NCI-H748 treated with DMSO at 0.1 percent for 48 hours (cell line): ENCODE data around the gene RAB9A.
"Not testable (repeated sequence)": the region's sequence is repeated elsewhere in the genome, so short reads cannot be mapped to it uniquely, and the experiment has no call there.

Experiments used
- DNase-seq: peaks from one replicate; lab custom pipeline; 2025; lab: John Stamatoyannopoulos, UW

The RAB9A gene

DNA sequence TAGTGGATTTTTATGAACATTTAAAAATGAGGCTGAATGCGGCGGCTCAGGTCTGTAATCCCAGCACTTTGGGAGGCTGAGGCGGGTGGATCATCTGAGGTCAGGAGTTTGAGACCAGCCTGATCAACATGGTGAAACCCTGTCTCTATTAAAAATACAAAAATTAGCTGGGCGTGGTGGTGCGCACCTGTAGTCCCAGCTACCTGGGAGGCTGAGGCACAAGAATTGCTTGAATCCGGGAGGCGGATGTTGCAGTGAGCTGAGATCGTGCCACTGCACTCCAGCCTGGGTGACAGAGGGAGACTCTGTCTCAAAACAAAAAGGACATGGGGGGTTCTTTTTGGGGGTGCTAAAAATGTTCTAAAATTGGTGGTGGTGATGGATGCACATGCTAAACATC is 19.2 kb upstream of the RAB9A start:
- not testable (repeated sequence) for DNase-seq

DNA sequence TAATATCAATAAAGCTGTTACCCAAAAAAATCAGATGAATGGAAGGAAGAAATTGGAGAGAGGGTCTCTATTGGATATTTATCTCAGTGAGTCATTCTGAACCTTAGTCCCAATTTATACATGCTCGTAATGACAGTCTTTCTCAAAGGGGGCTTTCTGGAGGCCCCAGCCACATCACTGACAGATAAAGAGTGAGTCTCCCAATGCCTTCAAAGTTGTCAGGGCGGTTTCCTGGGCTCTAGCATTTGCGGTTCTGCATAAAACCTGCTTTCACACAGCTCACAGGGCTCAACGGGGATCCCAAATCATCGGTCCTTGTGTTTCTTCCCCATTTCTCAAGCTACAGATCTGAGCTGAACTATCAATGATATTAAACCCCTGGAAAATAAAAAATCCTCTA is 18.7 kb upstream of the RAB9A start:
- DNase-seq: no peak

DNA sequence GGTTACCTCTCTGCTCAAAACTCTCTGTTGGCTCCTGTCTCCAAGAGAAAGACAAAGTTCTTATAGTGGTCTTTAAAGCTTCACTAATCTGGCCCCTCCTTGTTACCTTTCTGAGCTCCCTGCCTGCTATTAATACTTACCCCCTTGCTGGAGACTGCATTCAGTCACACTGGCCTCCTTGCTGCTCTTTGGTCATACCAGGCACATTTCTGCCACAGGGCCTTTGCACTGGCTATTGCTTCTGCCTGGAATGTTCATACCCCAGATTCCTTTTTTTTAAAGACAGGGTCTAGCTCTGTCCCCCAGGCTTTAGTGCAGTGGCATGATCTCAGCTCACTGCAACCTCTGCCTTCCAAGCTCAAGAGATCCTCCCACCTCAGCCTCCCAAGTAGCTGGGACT is 15.9 kb upstream of the RAB9A start:
- DNase-seq: no peak

DNA sequence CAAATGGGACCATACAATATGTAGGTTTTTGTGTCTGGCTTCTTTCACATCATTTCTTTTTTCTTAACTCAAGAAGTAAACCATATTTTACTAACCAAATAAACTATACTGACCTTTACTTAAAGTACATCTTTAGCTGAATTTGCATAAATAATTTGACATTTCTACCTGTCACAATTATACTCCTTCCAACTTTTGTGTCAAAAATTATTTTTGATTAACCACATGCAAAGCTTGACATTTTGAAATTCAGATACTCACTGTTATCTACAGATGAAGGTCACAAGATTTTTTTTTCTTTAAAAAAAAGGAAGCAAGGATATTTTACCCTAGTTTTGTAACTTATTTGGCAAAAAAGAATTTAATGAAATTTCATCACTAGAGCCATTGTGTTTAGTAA is 12.0 kb upstream of the RAB9A start:
- DNase-seq: no peak

DNA sequence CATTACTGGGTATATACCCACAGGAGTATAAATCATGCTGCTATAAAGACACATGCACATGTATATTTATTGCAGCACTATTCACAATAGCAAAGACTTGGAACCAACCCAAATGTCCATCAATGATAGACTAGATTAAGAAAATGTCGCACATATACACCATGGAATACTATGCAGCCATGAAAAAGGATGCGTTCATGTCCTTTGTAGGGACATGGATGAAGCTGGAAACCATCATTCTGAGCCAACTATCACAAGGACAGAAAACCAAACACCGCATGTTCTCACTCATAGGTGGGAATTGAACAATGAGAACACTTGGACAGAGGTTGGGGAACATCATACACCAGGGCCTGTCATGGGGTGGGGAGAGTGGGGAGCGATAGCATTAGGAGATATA is 9.2 kb upstream of the RAB9A start:
- DNase-seq: not testable (repeated sequence)

DNA sequence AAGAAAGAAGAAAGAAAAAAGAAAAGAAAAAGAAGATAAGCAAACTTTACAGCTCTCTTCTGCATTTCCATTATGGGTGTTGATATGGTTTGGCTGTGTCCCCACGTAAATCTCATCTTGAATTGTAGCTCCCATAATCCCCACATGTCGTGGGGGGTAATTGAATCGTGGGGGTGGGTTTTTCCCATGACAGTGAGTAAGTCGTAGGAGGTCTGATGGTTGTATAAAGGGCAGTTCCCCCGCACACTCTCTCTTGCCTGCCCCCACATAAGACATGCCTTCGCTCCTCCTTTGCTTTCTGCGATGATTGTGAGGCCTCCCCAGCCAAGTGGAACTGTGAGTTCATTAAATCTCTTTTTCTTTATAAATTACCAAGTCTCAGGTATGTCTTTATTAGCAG is 7.3 kb upstream of the RAB9A start:
- no peak for DNase-seq

DNA sequence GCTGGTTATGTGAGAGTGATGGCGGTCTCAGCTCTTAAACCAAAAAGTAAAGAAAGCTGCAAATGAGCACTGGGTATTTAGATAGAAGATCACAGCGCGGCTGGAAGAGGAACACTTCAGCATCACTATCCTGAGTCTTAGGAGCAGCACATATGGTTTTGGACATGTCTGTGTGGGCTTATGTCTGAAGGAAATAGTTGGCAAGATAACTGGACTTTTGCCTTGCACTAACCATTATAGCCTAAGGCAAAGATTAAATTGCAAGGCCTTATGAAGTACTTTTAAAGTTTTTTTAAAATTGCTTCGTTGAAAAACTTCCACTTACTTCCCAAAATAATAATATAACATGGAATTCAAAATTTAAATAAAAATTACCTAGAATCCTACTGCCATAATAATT is 4.6 kb upstream of the RAB9A start:
- DNase-seq: no peak

DNA sequence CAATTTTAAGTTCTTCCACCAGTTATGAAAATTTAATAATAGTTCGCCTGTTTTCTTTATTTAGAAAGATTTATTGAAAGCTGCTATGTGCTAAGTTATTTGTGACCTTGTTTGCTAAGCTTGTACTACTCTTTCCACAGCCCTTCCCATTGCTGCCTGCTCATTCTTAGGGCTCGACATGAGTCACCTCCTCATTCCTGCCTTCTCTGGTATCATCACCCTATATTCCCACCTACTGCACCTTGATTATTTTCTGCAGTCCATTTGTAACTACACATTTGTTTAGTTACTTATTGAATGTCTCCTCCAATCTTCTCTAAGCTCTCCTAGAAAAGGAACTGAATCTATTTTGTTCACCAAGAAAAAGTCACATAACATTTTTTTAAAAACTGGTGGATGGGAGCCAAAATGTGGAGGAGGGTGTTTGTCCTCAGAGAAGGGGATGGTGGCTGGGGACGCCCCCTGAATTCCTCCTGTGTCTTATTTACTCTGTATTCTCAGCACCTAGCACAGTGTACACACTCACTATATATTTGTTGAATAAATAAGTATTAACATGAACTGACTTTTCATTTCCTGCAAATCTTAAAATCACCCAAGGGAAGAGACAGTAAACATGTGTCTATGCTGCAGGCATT is 3.7 kb upstream of the RAB9A start:
- no peak for DNase-seq

DNA sequence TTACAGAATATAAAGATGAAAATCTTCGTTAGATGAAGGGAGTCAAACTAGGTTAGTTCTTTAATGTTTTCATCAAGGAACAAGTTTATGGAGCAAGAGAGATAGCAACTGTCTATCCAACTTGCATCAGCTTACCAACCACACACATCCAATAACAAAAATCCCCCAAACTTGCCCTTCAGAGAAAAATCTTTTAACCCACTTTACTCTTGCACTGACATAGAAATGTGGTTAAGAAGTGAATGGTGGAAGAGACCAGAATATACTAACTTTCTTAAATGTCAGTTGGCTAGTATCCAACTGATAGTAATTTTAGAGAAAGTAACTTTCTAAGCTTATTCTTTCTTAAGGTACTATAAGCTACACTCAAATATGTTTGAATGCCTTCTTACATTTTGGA is 1.7 kb upstream of the RAB9A start:
- DNase-seq: no peak

DNA sequence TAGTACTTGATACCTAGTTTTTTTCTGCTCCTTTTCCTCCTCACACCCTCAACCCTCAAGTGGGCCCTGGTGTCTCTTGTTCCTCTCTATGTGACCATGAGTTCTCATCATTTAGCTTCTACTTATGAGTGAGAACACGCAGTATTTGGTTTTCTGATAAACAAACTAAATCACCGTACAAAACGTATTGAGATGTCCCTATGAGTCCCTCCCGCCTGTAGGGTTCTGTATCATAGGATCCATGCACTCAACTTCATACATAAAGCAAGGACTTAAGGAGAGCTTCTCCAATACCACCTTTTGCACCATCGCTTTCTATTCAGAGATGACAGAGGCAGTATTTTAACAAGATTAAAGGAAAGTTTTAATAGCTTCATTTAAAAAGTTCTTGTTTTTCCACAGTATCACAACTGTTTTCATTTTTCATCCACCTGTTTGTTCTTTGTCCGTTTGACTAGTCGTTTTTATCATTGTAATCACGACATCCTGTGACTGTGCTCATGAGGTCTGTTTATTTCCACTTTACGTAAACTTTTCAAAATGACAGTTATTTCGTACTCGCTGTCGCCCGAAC is 457 bp upstream of the RAB9A start:
- no peak for DNase-seq

DNA sequence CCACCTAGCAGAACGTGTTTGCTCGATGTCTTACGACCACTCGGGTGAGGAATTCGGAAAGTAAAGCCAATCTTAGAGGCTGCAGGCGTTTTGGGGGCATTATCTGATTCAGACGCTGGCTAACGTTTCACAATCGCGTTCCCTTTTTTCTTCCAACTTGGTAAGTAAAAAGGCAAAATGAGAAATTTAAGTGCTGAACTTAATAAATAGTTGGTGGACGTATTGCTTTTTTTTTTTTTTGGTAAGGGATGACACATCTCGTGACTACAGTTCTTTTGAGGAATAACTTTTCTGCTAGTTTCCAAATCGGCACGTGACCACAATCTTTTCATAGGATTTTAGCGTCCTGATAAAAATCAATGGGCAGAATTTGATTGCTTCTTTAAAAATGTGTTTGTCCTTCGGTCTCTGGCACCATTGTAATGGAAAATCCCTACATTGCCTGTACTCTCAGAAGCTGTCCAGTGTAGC is 848 bp downstream of the RAB9A start:
- DNase-seq: no peak

DNA sequence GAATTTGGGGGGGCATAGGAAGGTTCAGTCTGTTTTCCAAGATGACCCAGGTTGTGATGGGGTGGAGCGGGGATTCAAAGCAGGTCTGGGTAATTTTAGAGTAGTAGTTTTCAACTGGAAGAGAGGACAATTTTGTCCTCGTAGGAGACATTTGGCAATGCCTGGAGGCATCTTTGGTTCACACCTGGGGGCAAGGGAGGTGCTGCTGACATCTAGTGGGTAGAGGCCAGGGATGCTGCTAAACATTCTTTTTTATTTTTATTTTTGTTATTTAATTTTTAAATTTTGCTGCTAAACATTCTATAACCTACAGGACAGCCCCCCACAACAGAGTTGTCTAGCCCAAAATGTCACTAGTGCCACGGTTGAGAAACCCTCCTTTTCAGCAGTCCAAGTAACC is 1.9 kb downstream of the RAB9A start:
- DNase-seq: no peak

DNA sequence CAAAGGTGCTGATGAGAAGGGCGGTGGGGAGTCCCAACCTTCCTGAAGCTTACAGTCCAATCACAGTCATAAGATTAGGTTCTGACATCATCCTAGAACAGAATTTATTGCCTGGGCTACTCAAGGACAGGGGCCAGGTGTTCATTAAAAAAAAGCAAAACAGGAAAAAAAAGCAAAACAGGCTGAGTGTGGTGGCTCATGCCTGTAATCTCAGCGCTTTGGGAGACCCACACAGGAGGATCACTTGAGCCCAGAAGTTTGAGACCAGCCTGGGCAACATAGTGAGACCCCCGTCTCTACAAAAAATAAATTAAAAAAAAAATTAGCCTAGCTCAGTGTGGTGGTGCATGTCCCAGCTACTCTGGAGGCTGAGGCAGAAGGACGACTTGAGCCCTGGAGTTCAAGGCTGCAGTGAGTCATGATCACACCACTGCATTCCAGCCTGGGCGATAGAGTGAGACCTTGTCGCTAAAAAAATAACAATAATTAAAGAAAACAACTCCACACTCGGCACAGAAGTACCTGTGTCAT is 3.0 kb downstream of the RAB9A start:
- DNase-seq: no peak

DNA sequence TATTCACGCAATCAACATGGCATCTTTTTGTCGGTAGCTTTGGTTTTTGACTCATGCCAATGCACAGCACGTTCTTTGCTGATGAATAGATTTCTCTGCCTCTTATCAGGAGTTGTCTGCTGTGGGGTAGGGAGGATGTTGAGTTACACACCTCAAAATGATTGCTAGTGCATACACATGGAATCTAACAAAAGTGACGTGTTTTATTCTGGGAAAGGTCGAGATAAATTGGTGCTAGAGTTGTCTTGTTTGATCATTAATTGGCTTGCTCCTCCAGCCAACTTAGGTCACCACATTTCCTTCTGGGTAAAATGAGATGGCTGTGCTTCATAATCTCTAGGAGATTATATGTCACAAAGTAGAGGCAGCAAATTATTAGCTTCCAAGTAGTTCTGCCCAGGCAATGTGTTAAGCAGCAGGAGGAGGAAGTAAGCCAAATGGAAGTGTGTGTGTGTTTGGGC is 3.9 kb downstream of the RAB9A start:
- DNase-seq: no peak

DNA sequence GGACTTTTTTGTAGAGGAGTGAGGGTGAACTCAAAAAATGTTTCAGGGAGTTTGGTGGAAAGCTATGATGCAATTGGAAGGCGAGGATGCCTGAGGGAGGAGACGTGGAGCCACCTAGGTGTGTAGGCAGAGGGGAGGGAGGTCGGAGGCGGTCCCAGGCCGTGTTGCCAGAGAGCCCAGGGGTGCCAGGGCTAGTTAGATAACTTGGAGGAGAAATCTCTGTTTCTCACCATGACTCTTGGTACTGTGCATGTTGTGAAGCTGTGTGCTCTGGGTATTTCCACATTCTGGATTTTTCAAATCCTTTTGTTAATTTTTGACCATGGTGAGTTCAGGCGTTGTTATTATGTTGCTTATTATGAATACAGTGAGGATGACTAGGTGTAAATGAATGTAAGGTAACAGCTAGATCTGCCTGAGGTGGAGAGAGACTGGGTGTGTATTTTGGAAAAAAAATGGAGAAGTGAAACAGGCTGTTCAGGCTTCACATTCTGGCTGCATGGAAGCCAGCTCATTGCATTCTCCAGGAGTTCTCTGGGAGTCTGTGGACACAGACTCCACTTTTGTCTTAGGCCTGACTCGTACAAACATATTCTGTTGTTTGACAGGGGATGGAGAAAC is 4.5 kb downstream of the RAB9A start:
- DNase-seq: no peak

DNA sequence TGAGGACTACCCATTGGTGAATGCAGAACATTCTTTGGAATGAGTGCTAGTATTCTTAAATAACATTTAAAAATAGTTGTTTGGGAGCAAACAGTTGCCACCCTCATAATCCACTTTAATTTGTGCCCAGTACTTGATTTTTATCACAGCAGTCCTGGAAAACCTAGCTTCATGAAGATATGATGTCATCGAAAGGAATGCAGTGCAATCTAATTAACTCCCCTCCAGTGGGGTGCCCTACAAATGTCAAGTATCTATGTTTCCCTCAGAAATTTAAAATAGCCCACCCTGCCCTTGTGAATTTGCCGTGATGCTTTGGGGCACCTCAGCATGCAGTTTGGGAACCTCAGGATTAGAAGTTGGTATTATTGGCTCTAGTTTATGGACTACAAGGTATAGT is 5.4 kb downstream of the RAB9A start:
- no peak for DNase-seq

DNA sequence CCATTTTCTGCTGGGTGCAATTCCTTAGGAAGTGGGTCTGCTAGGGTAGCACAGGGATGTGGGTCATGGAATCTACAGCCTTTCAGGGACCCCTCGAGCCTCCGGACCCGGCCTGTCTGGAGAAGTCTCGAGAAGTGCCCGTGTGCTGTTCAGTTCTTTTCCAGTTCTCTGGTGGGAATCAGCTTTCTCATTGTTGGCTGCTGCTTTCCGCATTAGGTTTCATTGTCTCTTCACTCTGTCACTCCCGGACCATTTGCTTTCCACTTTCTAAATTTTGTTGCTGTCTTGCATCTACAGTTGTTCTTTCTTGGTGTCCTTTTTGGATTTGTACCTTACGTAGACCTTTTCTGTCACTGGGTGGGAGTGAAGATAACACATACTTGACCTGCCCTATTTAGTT is 6.1 kb downstream of the RAB9A start:
- DNase-seq: no peak

DNA sequence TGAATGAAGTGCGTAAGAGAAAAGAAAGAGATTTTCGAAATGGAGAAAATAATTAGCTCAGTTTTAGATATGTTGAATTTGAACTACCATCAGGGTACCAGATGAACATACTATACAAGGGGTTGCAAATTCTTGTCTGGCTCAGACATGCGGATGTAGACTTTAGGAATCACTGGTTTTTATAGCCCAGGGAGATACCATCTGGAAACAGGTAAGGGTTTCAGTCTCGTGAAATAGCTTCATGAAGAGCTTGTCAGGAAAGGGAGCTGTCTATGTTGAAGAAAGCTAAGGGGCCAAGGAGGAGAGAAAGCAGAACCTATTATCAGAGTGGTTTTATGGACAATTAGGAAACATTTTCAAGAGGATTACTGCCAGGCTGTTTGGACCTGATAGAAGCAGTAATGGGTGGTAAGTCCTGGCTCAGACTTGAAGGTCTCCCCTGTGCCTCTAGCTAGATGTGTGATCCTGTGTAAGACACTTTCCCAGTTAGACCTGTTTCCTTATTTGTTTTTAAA is 6.7 kb downstream of the RAB9A start:
- no peak for DNase-seq

DNA sequence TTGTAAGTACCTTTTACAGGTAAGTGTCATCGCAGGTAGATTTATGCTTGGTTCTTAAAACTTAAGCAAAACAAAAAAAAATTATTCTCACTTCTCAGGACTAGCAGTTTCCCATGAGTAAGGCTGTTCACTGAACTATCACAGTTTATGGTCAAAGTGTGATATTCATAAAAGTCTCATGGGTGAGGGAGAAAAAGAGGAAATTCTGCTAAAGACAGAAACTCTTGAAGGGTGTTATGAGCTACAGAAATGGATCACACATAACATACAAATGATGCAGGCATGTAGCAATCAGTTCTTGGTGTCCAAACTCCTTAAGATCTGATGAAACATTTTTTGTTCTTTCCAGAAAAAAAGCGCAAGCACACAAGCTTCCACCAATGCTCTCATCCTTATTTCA is 8.5 kb downstream of the RAB9A start:
- DNase-seq: no peak

DNA sequence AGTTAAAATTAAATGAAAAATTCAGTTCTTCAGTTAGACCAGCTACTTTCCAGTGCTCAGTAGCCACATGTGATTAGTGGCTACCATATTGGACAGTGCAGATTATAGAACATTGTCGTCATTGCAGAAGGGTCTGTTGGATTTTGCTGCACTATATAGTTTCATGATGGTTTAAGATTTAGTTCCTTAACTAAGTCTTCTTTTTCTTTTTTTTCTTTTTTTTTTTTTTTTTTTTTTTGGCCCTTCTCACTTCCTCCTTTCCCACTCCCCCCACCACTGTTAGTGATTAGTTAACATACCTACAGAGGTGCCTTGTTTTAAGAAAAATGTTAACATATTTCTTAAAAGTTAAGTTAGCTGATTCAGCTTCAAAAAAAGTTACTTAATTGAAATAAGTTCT is 9.0 kb downstream of the RAB9A start:
- no peak for DNase-seq

DNA sequence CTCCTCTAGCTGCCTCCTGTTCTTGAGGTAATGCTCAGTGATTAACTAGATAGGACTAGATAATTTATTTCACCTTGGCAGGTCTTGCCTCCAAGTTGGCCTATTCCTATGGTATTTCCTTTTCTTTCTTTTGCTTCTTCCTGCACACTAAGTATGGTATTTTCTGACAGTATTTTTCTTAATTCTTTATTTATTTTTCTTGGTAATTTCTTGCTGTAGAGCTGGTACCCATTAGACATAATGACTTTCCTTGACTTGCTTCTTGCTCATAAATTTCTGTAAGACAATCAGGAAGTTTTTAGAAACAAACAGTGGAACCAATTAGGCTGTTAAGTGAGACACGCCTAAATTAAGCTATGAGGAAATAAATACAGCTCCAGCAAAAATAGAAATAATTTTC is 9.5 kb downstream of the RAB9A start:
- DNase-seq: no peak

DNA sequence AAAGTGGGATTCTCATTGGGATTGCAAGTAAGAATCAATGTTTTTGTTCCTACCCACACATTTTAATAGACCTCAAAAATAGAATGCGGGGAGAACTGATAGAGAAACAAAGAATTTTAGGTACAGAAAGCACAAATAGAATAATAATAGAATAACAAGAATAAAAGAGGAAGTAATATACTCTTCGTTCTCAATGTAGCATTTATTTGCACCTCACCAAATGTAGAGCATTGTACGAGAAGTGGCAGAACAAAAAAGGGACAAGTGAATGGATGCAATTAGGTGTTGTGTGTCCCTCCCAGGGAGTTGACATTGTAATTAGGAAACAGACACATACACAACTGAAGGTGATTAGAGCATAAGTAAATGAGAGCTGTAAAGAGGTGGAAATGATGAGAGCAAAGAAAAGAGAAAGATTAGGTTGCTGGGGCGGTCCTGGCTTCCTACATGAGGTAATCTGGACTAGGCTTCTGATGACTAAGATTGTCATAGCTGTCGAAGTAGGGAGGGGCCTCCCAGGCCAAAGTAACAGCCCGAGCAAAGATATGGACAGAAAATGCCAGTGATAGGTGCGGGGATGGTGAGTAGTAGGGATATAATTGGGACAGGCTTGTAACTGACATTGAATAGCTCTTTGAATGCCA is 10.4 kb downstream of the RAB9A start:
- no peak for DNase-seq

DNA sequence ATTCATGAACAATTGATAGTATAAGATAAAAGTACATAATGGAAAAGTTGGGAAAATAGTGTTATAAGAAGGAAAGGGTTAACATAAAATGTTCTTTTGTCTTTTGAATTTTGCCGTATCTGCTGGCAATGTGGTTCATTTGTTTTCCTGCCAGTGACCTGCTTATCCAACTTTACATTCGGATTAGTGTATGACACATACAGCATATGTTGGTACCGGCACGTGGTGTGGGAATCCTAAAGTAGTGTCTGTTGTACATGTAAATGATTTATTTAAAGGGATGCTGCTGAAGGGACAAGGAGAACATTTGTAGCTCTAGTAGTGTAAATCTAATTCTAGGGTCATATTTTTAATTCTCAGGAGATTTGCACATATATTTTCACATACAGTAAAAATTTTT is 11.5 kb downstream of the RAB9A start:
- no peak for DNase-seq
